Skin of body (tissue), 2 donors: Measurements from ENCODE around the gene TSPAN9. TPM values are rescaled to one million over a fixed set of nuclear protein-coding genes. Genes with fewer than 3 reads are reported as not detected.
A peak's percentile ranks its signal among the peaks of the same experiment; 100 is the strongest.

Source experiments
- DNase-seq: peaks from one replicate; lab custom pipeline; 2025; lab: John Stamatoyannopoulos, UW
- total RNA-seq: library from RNA; depleted of rRNA; stranded (reverse); fragments of >200 nt; gene quantifications from one replicate; pipeline ENCODE4 v1.2.3, GENCODE V29; 2014

TSPAN9 gene
- total RNA-seq, 1 donor from 2014 or later, result 34.3 TPM

DNA sequence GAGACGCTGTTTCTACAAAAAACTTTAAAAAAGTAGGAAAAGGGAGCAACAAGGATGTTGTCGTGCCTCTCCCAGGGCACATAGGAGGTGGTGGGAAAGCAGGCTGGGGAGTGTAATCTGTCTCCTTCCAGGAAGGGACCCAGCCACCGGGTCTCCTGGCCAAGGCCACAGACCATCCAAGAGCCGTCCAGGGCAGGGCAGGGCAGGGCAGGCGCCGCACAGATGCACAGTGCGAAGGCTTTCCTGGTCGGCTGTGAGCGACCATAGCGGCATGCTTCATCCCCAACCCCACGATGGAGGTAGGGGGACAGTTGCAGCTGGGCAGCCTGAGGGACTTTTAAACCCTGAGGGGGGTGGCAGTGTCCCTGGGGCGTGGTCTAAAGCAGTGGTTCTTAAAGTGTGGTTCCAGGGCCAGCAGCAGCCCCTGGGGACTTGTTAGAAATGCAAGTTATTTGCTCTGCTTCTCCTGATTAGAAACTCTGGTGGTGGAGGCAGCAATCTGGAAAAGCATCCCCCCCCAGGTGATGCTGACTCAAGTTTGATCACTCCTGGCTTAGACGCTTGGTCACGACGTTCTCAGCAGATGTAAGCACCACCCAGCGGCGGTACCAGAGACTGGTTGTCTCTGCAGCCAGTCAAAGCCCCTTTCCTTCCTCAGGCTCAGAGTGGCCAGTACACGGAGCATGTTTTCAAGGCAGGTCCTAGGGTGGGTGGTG is 216.4 kb downstream of the TSPAN9 start:
- no peak for DNase-seq

DNA sequence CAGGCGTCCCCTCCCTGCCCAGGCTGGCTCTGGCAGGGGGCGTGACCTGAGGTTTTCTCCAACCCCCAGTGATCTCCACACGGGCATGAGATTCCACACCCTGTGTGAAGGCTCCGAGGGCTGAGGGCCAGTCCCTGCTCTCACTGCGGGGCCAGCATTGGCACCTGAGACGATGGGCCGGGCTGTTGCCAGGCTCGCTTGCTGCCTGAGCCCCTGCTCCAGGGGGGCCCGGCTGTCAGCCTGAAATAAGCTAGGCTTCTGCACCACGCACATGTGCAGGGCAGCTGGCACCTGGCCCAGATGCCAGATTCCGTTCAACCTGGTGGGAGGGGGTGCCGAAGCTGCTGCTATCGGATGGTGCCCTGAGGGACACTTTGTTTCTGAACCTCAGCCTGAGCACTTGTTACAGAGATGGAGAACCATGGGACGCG is 217.3 kb downstream of the TSPAN9 start:
- DNase-seq, result no peak

DNA sequence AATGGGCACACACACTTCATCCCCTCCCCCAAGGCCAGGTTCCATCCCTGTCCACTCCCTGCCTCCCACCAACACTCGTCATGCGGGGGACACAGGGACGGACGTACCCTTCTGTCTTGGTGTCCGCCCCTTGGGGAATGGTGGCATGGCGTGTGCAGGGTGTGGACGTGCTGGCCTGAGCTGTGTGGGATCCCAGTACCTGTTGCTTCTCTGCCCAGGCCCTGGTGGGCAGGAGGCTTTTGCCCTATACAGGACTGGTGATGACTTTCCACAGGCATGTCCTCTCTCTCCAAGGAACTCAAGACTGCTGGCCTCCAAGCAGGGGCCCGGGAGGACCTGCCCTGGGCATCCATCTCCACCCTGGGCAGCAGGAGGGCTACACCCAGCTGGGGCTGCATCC is 218.0 kb downstream of the TSPAN9 start:
- DNase-seq, result no peak

DNA sequence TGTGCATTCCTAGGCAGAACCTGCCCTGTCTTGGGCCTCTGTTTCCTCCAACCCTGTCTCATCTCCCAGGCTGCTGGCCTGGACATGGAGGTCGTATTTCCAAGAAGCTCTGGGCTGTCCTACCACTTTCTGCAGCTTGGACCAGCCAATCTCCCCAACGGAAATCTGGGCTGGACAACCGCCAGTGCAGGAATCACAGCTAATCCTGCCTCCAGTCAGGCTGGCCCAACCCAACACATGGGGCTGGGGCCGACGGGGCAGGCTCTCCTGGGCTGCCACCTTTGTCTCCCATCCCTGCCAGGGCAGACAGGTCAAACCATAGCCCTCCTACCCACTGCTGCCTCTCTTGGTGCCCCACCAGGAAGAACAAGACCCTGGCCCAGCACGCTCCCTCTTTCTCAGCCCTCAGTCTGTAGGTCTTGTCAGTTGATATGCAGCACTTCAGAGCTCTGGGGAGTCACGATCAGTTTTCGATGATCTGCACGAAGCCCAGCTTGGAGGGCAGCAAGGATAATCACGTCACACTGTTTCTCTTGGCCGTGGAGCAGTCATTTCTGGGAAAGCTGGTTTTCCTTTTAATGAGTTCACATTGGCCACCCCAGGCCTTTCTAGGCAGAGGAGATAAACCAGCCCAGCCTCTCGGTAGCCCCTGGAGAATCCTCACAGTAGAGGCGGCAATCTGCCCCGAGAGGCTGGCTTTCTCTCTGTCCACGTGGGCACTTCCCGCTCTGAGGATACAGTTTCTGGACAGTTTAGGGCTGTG is 218.6 kb downstream of the TSPAN9 start:
- DNase-seq, result no peak

DNA sequence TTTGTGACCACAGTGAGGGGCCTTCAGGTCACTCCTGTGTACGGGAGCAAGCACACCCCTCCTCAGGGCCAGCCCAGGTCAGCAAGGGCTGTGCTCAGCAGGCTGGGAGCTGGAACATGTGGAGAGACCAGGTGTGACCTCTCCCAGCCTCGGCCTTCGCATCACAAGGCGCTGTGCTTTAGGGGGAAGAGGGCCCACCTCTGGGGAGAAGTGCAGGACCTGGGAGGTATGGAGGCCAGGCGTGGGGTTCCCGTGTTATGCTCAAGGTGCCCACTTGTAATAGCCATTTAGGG is 219.2 kb downstream of the TSPAN9 start:
- no peak for DNase-seq

DNA sequence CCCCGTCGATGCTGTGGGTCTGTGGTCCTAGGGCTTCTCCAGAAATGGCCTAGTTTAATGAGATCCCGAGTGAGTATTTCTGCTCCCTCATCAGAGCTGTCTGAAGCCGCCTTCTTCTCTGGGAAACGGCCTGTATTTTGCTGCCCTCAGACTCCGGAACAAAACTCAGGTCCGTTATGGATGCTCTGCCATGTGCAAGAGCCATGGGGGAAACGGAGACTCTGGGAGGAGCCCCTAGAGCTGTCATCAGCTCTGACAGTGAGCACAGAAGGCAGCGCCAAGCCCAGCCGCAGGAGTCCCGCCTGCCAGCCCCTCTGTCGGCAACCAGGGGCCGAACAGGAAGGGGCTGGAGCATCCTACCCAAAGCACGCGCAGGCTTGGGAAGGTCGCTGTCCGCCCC is 221.4 kb downstream of the TSPAN9 start:
- no peak for DNase-seq

DNA sequence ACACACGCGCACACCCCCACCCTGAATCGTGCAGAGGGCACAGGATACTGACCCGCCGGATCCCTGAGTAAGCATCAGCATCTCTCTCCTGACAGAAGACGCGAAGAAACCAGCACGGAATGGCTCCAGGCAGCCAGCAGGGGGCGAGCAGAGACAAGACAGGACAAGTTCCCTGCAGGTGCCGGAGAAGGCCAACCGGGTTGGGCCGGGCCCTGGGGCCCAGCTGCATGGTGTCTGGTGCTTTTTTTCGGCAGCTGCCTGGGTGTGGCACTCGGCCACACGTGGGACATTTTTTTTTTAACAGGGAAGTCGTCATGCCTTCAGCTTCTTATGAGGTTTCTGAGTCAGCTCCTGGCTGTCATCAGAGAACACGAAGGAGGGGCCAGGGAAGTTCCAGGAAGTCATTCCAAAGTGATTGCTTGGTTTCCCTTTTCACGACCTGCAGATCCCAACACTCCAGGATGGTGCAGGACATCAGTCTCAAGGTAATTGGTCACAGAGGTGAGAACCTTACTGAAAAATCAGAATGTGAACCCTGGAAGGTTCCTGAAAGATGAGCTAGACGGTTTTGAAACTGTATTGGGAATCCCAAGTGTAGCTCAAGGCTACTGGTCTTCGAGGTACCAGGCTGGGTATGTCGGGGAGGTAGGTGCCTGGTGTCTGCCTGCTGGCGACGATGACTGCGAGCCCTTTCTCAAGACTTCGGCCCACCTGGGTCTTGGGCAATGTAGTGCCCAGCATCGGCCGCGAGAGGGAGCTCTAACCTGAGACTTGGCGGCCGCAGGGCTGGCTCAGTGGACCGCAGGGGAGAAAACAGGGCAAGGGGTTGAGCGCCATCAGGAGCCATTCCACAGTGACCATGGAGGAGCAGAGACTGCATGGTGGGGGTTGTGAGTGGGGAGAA is 223.0 kb downstream of the TSPAN9 start:
- DNase-seq, result peak; percentile 91

DNA sequence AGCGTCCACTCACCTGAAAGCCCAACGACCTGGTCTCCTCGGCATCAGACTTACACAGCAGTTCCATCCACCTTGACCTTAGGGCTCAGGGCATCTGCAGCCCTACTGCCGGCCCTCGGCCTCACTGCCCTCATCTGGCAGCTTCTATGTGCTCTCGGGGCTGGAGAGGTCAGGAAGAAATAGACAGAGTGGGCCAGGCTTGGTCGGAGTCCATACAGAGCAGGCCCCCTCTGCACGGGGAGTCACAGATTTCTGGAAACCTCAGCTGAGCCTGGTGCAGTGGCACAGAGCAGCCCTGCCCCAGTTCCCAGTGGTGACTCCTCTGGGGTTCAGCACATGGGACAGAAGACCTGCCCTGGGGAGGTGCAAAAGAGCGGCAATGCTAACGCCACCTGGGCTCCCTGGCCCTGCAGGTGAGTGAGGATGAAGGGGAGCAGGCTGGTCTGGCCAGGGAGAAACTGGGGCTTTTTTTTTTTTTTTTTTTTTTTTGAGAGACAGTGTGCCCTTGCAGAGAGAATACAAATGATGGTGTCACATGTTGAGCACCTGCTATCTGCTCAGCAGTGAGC is 223.7 kb downstream of the TSPAN9 start:
- DNase-seq, result no peak

DNA sequence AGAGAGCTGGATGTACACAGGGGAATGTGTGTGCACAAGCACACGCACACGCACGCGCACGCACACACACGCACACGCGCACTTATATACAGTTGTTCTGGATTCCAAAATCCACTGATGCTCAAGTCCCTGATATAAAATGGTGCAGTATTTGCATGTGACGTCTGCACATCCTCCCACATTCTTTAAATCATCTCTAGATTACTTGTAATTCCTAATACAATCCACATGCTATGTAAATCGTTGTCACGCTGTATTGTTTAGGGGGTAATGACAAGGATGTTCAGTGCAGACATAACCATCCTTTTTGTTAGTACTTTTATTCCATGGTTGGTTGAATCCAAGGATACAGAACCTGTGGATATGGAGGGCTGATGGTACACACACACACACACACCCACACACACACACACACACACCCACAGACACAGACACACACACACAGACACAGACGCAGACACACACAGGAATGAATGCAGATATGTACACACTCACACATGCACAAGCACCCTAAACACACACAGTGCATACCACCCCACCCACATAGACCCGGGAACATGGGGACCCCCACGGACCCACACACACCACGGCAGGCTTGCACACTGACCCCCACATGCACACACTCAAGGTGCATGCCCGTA is 225.3 kb downstream of the TSPAN9 start:
- peak; percentile 95 for DNase-seq

DNA sequence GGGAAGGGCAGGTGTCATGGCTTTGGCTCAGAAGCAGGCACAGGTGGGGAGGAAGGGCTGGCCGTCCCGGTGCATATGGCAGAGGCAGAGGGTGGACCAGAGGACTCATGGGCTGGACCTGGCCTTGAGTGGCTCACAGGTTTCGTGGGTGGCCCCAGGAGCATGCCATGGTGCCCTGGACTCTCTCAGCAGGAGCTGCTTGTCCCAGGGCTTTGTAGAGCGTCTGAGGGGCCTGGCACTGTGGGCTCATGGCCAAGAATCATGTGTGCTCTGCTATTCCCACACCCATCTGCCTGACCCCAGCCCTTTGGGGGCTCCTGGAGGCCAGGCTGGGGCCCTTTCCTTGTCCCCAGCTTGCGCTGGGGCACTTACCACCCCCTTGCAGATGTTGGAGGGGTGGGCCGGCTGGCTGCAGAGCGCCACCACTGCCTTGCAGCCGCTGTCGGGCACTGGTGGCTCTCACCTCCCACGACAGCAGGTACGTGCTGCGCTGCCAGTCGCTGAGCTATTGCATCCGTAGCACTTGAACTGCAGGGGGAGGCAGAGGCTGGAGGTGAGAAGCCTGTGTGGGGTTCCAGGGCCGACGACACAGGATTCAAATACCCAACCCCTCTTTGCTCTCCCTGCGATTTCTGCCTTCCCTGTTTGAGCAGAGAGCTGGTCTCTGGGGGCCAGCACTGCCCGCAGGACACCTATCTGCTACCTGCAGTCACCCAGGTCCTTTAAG is 226.4 kb downstream of the TSPAN9 start:
- no peak for DNase-seq

DNA sequence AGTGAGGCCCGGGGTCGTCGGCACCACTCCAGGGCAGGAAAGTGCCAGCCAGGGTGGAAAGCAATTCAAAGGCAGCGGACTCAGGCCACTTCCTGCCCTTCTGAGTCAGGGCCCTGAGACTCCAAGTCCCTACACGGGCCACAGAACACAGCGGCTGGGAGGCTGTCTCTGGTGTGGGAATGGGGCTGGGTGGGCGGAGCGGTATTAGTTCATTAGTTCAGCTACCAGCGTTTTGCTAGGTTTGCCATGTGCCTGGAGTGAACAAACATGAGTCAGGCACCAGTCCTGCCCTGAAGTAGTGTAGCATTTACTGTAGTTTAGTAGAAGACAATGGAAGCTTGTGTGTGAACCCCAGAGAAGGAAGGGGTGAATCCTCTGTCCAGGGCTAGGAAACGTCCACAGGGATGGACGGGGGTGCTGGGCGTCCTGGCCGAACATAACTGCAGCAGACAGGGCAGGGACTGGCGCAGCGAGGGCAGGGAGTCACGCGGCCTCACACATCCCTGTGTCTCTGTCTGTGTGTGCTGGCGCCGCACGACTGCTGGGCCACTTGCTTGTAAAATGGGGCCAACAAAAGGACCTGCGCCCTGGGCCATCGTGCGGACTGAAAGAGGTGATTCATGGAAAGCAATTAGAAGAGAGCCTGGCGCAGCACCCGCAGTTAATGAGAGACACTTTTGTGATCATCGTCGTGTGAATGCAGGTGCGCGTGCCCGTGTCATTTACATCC is 227.4 kb downstream of the TSPAN9 start:
- no peak for DNase-seq

DNA sequence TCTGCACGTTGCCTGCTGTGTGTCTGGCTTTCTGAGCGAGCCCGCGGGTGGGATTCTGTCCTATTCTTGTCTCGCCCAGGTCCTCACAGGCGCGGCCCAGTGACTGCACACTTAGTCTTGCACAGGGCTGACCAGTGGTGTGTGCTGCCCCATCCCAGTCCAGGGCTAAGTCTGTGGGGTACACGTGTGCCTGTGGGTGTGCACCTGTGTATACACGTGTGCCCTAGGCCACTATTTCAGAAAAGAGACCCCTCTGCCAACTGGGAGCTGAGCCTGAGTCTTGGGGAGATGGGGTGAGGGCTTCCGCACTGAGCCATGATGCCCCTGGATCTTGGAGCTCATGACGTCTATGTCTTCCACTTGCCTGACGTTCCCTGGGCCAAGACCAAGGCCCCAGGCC is 228.3 kb downstream of the TSPAN9 start:
- DNase-seq, result no peak

DNA sequence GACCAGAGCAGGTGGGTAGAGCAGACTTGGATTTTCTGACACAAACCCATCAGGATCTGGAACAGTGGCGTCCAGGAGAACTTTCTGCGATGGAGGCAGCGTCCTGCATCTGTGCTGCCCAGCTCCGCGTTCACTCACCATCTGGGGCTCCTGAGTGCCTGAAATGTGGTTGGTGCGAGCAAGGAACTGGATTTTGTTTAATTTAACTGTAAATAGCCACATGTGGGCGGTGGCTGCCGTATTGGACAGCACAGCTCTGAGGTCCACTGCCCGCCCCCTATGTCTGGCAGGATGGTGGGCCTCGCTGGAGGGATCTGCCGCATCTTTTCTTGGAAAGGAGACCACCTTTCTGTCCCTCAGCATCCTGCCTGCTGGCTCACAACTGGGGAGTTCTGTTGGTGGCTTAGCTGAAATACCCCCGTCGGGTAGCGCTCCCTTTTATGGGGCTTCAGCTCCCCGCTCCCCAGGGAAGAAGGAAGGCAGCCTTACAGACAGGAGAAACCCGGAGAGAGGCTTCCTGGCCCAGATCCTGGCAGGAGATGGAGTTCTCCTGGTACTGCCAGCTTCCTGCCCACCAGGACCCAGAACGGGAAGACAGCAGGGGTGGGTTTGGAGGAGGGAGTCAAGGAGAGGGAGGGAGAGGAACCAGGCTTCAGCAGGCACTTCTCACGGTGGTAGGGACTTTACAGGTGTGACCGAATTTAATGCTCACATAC is 228.9 kb downstream of the TSPAN9 start:
- DNase-seq, result no peak

DNA sequence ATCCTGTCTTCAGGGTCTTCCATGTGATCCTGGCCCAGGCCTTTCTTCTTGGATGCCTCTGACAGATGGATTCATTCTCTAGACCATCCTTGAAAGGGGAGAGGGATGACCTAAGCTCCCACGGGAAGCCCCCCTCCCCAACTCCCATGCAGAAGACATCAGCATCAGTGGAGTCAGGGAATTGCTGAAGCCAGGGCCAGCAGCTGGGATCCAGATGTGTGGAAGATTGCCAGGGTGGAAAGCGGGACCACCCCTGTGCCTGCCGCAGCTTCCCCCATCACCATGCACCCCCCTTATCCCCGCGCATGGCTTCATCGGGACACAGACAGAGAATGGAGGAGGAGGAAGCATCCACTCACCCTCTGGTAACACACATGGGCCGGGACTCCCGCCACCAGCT is 230.2 kb downstream of the TSPAN9 start:
- DNase-seq, result peak; percentile 88

DNA sequence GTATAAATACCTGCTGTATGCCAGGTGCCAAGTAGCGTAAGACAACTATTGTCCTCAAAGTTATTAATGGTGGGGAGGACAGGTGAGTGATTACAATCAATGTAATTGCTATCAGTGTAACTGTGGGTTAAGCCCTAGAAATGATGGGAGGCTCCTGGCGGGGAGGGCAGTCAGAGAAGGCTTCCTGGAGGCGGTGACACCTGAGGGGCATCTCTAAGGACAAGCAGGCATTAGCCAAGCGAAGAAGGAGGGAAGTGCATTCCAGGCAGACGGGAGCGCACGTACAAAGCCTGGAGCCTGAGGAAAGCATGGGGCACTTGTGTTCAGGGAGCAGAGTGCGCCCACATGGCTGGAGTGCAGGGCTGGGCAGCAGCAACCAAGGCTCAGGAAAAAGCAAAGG is 230.9 kb downstream of the TSPAN9 start:
- no peak for DNase-seq

DNA sequence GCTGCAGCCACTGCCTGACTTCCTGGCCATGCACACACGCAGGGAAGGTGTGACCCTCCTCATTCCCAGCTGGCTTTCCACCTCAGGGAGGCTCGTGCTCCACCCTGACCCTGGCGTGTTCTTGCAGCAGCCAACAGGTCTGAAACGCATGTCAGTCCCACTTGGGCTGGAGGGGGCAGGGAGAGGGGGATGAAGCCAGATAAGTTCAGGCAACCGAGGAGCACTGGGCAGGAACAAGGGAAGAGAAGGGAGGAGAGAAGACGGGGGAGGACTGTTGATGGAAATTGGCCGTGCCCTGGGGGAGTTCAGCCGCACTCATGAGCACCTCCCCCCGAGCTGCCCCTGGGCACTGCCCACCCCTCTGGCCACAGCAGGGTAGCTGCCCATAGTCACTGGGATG is 231.4 kb downstream of the TSPAN9 start:
- no peak for DNase-seq

DNA sequence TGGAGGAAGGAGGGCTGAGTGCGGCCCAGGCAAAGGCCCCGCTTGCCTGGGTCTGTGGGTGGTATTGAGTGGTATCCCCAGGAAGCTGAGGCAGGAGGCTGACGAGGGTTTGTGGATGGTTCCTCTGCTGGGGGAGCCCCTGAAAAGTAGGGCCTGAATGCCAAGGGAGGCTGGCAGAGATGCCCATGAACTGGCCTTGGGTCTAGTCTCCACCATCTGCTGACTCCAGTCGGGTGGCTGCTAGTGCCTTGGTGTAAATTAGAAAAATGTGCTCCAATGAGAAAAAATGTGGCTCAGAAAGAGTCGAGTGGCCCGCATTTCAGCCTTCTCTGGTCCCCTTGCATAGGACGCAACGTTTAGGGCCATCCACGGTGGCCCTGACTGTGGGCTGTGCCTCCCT is 232.6 kb downstream of the TSPAN9 start:
- no peak for DNase-seq

DNA sequence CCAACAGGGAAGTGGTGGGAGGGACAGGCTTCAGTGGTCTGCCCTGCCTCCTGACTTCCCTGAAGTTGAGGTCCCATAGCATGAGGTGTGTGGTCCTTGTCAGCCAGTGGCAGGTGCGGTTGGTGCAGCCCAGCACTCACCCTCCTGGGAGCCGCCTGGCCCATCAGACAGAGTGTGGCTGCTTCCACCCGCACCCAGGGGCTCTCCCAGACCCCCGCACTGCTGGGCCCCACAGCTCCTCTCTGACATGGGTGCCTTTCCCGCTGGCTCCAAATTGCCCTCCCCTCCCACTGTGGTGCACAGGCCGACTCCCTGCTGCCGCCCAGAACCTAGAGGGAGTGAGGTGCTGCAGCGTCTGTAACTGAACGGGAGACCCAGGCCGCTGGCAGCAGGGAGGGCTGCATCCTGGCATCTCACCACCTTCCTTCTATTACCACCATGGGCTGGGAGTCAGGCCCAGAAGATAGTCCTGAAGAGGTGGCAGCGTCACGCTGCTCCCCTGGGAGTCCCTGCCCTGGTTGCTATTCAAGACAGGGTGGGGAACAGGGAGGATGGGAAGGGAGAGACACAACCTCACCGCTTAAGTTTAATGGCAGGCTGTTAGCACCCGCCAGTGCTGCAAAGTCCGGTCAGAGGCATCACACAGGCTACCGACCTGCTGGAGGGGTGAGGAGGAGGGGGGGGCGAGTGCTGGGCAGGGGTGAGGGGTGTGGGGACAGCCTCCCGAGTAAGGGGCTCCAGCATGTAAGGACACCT is 233.3 kb downstream of the TSPAN9 start:
- no peak for DNase-seq

DNA sequence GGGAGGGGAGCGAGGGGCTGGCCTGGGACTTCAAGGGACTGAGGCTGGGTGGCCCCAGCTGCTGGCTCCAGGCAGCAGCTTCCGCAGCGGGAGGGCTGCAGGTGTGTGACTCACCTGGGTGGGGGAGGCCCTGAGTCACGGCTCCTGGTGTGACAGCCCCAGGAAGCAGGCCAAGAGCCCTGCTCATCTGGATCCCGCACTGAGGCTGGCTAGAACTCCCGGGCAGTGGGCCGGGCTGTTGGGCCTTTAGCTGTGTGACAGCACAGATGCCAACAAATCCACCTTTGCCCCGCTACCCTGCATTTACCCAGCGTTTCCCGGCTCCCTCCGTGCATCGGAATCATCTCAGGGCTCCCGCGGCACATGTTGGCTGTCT is 233.8 kb downstream of the TSPAN9 start:
- no peak for DNase-seq
